Limb (tissue), 2 donors: ENCODE measurements around the gene TNFRSF1A.
"Not testable (repeated sequence)": the region's sequence is repeated elsewhere in the genome, so short reads cannot be mapped to it uniquely, and the experiment has no call there.

Experiments
- DNase-seq, 2 donors: peaks; one replicate each; pipeline ENCODE4 v3.0.0-alpha.2; 2016; ENCODE audit errors: extremely low spot score in 2 of 2

TNFRSF1A gene

GRCh38 chr12:6306599-6307220 lies 35.2 kb downstream of the TNFRSF1A start:
- DNase-seq: no peak

DNA sequence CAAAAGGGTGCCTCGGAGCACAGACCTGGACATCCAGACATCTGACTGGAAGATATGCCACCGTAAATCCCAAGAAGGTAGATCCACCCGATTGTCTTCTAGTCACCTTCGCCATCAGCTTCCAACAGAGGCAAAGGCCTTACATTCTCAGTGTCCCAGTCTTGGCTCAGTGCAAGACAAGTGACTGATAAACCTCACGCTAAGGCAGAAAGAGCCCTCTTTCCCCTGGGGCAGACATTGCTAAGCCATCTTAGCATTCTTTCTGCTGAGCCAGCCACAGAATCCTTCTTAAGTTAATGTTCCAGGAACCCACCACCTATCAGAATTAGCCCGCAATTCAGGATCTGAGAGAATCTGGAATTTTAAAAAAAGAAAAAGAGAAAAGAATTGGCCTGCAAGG lies 35.7 kb downstream of the TNFRSF1A start:
- no peak for DNase-seq

- no peak for DNase-seq
These were observed 38.8 kb downstream of the TNFRSF1A start for GRCh38 chr12:6303071-6303470.

DNA sequence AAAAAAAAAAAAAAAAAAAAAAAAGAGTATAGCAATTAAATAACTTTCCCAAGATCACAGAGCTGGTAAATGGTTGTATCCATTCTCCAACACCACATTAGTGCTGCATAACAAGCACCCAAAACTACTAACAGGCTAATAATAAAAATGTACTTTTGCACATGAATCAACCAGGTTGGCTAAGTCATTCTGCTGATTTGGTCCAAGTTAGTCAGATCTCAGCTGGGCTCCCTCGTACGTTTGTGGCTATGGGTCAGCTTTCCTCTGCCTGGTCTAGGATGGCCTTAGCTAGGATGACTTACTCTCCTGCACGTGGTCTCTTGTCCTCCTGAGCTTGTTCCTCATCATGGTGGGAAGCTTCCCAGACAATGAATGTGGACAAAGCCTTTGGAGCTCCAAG lies 39.3 kb downstream of the TNFRSF1A start:
- DNase-seq: no peak

- DNase-seq: no peak
These were observed 40.2 kb downstream of the TNFRSF1A start for GRCh38 chr12:6301721-6302120.

DNA sequence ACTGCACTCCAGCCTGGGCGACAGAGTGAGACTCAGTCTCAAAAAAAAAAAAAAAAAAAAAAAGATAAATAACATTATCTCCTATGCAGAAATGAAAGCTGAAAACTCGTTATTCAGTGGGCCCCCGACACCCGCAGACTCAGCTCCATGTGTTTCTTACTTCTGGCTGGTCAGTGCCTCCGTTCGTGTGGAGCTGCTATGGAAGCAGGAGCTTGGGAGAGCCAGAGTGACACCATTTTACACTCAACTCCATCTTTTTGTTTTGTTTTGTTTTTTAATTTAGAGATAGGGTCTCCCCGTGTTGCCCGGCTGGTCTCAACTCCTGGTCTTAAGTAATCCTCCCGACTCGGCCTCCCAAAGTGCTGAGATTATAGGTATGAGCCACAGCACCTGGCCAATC lies 44.7 kb downstream of the TNFRSF1A start:
- no peak for DNase-seq

- DNase-seq: peak in 1 of 2 donors; percentile 40
These were observed 46.6 kb downstream of the TNFRSF1A start for GRCh38 chr12:6295094-6295811.

GRCh38 chr12:6294156-6295093 lies 47.5 kb downstream of the TNFRSF1A start:
- DNase-seq: no peak

DNA sequence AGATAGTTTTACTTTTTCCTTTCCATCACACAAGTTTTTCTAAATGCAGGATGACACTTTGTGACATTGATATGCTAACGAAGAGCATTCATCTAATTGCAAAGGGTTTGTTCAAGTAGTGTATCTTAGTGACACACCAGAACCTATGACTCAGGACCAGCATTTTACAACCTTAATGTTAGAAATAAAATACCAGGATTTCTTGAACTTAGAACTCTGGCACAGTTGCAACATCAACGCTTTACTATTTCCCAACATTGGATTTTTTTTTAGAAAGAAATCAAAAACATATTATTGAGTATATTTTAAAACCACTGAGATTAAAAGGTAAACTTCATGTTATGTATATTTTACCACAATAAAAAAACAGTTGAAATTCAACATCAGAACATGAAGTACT lies 49.3 kb downstream of the TNFRSF1A start:
- DNase-seq: no peak

GRCh38 chr12:6289906-6290305 lies 52.0 kb downstream of the TNFRSF1A start:
- not testable (repeated sequence) for DNase-seq

GRCh38 chr12:6289081-6289480 lies 52.8 kb downstream of the TNFRSF1A start:
- DNase-seq: not testable (repeated sequence)

GRCh38 chr12:6288235-6288634 lies 53.6 kb downstream of the TNFRSF1A start:
- DNase-seq: no peak

DNA sequence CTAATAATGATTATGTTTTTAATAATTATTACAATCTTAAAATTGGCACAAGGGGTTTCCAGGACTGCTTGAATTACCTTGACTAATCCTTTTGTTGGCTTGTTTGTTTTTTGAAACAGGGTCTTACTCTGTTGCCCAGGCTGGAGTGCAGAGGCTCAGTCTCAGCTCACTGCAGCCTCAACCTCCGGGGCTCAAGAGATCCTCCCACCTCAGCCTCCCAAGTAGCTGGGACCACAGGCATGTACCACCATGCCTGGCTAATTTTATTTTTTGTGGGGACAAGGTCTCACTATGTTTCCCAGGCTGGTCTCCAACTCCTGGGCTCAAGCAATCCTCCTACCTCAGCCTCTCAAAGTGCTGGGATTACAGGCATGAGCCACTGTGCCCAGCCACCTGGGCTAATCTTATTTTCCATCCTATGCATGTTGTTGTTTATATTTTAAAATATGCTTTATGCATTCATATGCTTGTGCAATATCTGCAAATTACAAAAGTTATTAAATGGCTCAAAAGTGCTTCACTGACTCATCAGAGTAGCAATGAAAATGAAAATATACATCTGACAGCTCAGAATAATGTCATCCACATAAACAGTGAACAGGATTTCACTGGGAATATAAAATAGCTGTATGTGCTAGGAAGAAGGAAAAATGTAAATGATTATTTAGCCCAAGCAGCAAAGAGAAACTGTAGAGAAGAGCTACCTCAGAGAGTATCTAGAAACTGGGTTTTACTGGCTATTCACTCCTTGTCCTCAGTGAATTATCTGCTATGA lies 56.2 kb downstream of the TNFRSF1A start:
- DNase-seq: no peak

GRCh38 chr12:6285063-6285477 lies 56.8 kb downstream of the TNFRSF1A start:
- DNase-seq: peak; percentile 82 to 85

GRCh38 chr12:6284273-6284672 lies 57.6 kb downstream of the TNFRSF1A start:
- no peak for DNase-seq

- DNase-seq: no peak
These were observed 59.4 kb downstream of the TNFRSF1A start for GRCh38 chr12:6282453-6282840.

- no peak for DNase-seq
These were observed 60.6 kb downstream of the TNFRSF1A start for GRCh38 chr12:6281081-6281809.

DNA sequence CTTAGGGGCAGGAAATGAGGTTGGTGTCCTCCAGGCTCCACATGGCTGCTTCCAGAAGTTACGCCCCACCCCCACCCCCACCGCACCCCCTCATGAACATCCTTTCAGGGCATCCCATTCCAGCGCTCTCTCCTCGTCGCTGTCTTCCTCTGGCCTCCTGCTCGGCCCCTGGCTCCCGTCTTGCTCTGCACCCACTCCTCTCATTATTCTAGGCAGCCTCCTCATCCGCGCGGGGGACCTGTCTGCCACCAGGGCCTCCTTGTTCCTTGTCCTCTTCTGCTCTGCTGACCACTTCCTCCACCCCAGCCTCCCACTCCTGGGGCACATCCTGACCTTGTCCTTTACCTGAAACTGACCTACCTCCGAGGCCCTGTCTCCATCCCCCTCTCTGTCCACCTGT lies 61.2 kb downstream of the TNFRSF1A start:
- no peak for DNase-seq

DNA sequence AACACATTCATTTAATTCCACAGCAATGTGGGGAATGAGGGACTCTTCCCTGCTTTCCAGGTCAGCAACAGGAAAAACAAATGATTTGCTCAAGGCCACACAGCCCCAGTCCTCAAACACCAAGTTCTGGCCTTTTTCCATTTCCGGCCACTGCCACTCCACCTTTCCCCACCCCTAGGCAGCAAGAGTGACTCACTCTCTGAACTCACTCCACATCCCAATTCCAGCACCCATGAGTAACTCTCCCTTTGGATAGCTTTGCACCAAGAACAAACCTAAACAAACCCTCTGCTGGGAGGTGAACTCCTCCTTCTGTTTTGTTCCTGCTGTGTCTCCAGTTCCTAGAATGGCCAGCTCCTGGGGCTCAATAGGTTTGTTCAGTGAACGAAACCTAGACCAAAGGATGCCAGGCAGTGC lies 61.8 kb downstream of the TNFRSF1A start:
- DNase-seq: no peak

DNA sequence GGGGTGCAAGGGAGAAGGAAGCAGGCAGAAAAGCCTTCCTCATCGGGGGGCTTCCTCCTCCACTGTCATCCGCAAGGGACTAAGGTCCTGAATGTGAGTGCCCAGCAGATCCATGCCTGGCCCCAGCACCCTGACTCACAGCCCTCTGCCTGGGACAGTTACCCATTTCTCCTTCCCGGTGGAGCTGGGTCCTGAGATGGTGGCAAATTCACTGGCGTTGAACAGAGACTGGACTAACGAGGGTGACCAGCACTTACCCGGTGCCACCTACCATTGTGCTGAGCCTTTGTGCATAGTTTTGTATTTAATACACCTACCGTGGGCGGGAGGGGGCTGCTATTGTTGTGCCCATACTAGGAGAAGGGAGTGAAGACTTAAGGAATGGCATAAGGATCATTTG lies 62.2 kb downstream of the TNFRSF1A start:
- no peak for DNase-seq

- DNase-seq: no peak
These were observed 62.6 kb downstream of the TNFRSF1A start for GRCh38 chr12:6279256-6279628.
